Measurements from ENCODE around the gene C11orf87. TPM values are rescaled to one million over a fixed set of nuclear protein-coding genes. Genes with fewer than 3 reads are reported as not detected.

The C11orf87 gene
- total RNA-seq, 3 donors from 2014 or later, result not detected

DNA sequence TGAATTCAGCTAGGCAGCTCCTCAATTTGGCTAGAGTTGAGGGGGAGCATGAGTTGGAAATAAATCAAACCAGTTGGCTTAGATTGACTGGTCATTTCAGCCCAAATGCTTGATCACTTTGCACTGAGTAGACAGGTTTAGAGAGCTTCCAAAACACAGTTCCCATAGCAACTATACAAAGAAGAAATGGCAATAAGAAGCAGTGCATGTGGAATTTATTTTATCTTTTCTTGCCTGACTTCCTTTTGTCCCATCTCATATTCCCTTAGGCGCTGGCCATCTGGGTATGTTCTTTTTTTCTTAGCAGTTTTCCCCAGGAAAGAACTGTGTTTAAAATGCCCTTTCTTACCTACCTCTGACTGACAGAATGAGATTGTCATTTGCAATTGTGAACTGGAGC, 38.7 kb upstream of the C11orf87 start:
- ATAC-seq (no peak), DNase-seq (no peak)
- H3K4me1 ChIP-seq (ENCODE audit: low read depth), result no peaks in the 10 kb centered on the region
- TF ChIP-seq, protein P1, sequence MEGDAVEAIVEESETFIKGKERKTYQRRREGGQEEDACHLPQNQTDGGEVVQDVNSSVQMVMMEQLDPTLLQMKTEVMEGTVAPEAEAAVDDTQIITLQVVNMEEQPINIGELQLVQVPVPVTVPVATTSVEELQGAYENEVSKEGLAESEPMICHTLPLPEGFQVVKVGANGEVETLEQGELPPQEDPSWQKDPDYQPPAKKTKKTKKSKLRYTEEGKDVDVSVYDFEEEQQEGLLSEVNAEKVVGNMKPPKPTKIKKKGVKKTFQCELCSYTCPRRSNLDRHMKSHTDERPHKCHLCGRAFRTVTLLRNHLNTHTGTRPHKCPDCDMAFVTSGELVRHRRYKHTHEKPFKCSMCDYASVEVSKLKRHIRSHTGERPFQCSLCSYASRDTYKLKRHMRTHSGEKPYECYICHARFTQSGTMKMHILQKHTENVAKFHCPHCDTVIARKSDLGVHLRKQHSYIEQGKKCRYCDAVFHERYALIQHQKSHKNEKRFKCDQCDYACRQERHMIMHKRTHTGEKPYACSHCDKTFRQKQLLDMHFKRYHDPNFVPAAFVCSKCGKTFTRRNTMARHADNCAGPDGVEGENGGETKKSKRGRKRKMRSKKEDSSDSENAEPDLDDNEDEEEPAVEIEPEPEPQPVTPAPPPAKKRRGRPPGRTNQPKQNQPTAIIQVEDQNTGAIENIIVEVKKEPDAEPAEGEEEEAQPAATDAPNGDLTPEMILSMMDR (IDR thresholded peaks at IDR 0.05), result no peak
- H3K4me3 ChIP-seq, result no peak overlapping the region
- intact Hi-C loops (cut with DNase I, micrococcal nuclease), result no loop called here
- H3K36me3 ChIP-seq (ENCODE audit: low read depth), result no peaks in the 10 kb centered on the region
- H3K9me3 ChIP-seq, result no peaks in the 10 kb centered on the region

DNA sequence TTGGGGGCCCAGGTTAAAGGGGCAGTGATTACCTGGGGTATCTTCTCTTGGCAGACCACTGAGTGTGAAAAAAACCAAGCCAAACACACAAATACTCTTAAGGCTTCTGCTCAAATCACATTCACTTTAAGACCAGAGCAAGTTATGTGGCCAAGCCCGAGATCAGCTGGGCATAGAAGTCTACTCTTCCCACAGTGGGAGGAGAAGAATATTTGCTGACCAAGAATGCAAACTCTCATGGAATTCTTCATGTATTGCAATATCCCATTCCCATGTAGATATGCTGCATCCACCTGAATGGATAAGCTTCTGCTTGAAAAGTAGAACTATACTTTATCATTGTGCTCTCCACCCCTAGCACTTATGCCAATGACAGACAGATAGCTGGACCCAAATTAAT, 37.1 kb upstream of the C11orf87 start:
- ATAC-seq, result no peak
- DNase-seq, result no peak
- no peaks in the 10 kb centered on the region for H3K9me3 ChIP-seq
- H3K4me1 ChIP-seq (ENCODE audit: low read depth), result no peaks in the 10 kb centered on the region
- no peaks in the 10 kb centered on the region for H3K36me3 ChIP-seq (ENCODE audit: low read depth)
- no peak overlapping the region for H3K4me3 ChIP-seq
- TF ChIP-seq, protein P1 (IDR thresholded peaks at IDR 0.05), result no peak
- intact Hi-C loops (cut with DNase I, micrococcal nuclease), result no loop called here

DNA sequence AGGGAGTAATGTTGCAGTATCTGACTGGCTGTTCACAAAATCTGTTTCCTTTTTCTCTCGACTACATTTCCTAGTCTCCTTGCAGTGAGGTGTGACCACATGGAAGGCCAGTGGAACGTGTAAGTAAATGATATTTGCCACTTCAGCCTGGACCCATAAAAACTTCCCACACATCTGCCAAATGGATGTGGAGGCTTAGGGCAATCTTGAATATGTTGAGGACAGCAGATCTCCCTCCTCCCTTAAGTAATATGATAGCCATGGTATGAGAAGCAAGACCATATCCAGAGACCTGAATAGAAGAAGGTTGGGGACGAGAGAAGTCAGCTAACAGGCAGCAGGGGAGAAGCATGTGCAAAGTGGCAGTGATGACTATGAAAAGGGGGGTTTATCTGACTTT, 33.0 kb upstream of the C11orf87 start:
- intact Hi-C loops (cut with DNase I, micrococcal nuclease), result no loop called here

DNA sequence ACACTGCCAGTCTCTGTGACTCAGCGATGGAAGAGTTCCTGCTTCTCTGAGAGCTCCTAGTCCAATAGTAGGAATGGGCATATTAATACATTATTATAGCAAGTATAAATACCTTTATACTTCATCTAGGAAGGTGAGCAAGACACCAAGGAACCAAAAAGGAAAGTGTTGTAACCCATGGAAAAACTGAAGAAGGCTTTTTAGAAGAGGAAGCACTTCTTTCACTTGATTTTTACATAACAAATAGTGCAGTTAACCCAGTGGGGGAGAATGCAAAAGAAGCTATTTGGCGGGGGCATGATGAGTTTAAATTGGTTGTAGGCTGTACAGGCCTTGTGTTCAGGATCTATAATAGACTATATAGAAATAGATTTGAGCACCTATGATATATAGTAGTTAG, 31.2 kb upstream of the C11orf87 start:
- TF ChIP-seq, protein P1 (IDR thresholded peaks at IDR 0.05), result no peak
- H3K9me3 ChIP-seq, result no peaks in the 10 kb centered on the region
- H3K4me3 ChIP-seq, result no peak overlapping the region
- H3K4me1 ChIP-seq (ENCODE audit: low read depth), result no peaks in the 10 kb centered on the region
- H3K36me3 ChIP-seq (ENCODE audit: low read depth), result no peaks in the 10 kb centered on the region
- intact Hi-C loops (cut with DNase I, micrococcal nuclease), result no loop called here
- ATAC-seq (no peak), DNase-seq (no peak)

More for the DNA sequence above, 33.0 kb upstream of the C11orf87 start:
- H3K4me3 ChIP-seq, result no peak overlapping the region
- TF ChIP-seq, protein P1 (IDR thresholded peaks at IDR 0.05), result no peak
- no peaks in the 10 kb centered on the region for H3K4me1 ChIP-seq (ENCODE audit: low read depth)
- DNase-seq (no peak), ATAC-seq (no peak)
- H3K36me3 ChIP-seq (ENCODE audit: low read depth), result no peaks in the 10 kb centered on the region
- no peaks in the 10 kb centered on the region for H3K9me3 ChIP-seq

DNA sequence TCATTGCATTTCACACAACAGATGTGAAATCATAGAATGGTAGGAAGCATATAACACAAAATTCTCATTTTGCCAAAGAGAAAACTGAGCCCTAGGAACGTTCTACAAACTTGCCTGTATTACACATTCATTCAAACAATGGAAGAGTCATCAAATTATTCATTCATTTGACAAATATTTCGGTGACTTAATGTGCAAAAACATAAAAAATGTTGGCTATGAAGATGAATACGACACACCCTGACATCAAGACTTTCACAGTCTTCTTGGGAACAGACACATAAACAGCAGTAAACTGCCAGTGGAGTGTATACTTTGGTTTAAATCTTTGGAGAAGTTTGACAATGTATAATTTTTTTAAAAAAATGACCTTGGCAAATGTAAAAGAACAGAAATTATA, 20.4 kb upstream of the C11orf87 start:
- Histone ChIP-seq H3K4me1 (ENCODE audit: low read depth) (no peaks in the 10 kb centered on the region), H3K9me3 (no peaks in the 10 kb centered on the region), H3K36me3 (ENCODE audit: low read depth) (no peaks in the 10 kb centered on the region), H3K4me3 (no peak overlapping the region)
- ATAC-seq, result no peak
- intact Hi-C loops (cut with DNase I, micrococcal nuclease), result no loop called here
- TF ChIP-seq, protein P1 (IDR thresholded peaks at IDR 0.05), result no peak
- DNase-seq, result no peak

DNA sequence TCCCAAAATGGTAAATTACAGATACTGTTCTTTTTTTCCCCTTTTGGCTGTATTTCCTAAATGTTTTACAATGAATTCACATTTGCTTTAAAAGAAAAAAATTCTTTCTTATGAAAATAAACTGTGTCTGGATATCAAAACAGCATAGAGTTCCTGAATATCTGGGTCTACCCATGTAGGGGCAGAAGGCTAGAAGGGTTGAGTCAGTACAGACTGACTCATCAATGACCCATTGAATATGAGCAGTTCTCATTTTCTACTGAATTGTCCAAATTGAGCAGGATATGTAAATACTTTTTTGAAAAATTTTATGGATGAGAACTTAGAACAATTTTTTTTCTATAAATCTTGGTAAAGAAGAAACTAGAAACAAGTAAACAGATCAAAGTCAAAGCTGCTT, 16.3 kb upstream of the C11orf87 start:
- no peaks in the 10 kb centered on the region for H3K4me1 ChIP-seq (ENCODE audit: low read depth)
- H3K36me3 ChIP-seq (ENCODE audit: low read depth), result no peaks in the 10 kb centered on the region
- DNase-seq, result no peak
- no peak for ATAC-seq
- no peaks in the 10 kb centered on the region for H3K9me3 ChIP-seq
- intact Hi-C loops (cut with DNase I, micrococcal nuclease), result no loop called here
- TF ChIP-seq, protein P1 (IDR thresholded peaks at IDR 0.05), result no peak
- no peak overlapping the region for H3K4me3 ChIP-seq
